ENCODE results near the gene OSTM1. TPM values are rescaled to one million over a fixed set of nuclear protein-coding genes. Genes with fewer than 3 reads are reported as not detected.
"Not testable (repeated sequence)": the region's sequence is repeated elsewhere in the genome, so short reads cannot be mapped to it uniquely, and the experiment has no call there.

The OSTM1 gene
- total and polyA plus RNA-seq, 3 donors from 2014 or later = 38.3 to 63.8 (median 47.6) TPM

GRCh38 chr6:108024427-108025073 is 50.0 kb downstream of the OSTM1 start:
- no peaks in the 10 kb centered on the region for H3K36me3 ChIP-seq (ENCODE audit: low read depth, missing control alignments)
- H3K4me3 ChIP-seq = no peak overlapping the region
- no peak for TF ChIP-seq CTCF (IDR thresholded peaks at IDR 0.05)
- no peak for TF ChIP-seq POLR2A (IDR thresholded peaks at IDR 0.05)
- H3K4me1 ChIP-seq = no peaks in the 10 kb centered on the region
- intact Hi-C loops (cut with DNase I; ENCODE audit: low total_unique reads) = no loop called here
- H3K9me3 ChIP-seq = no peaks in the 10 kb centered on the region
- no peaks in the 10 kb centered on the region for H3K27me3 ChIP-seq
- DNase-seq = no peak
- no peak overlapping the region for H3K27ac ChIP-seq
- WGBS, 2 donors = 90 to 92% methylated on average over 6 of the region's 6 CpGs

- DNase-seq = no peak
- H3K27me3 ChIP-seq = no peaks in the 10 kb centered on the region
- H3K9me3 ChIP-seq = no peaks in the 10 kb centered on the region
- no peaks in the 10 kb centered on the region for H3K4me1 ChIP-seq
- H3K4me3 ChIP-seq = no peak overlapping the region
- no peak for TF ChIP-seq CTCF (IDR thresholded peaks at IDR 0.05)
- TF ChIP-seq POLR2A (IDR thresholded peaks at IDR 0.05) = no peak
- no peak overlapping the region for H3K27ac ChIP-seq
- 47 to 70% methylated on average over 6 of the region's 6 CpGs for WGBS, 2 donors
- no peaks in the 10 kb centered on the region for H3K36me3 ChIP-seq (ENCODE audit: low read depth, missing control alignments)
- intact Hi-C loops (cut with DNase I; ENCODE audit: low total_unique reads) = no loop called here
Observed at GRCh38 chr6:108020472-108021116, 53.9 kb downstream of the OSTM1 start.

- intact Hi-C loops (cut with DNase I; ENCODE audit: low total_unique reads); H3K27ac ChIP-seq; H3K36me3 ChIP-seq (ENCODE audit: low read depth, missing control alignments); H3K4me1 ChIP-seq; H3K9me3 ChIP-seq; H3K27me3 ChIP-seq; H3K4me3 ChIP-seq; DNase-seq: not testable (repeated sequence)
- 89 to 91% methylated on average over 6 of the region's 6 CpGs for WGBS, 2 donors
Observed at GRCh38 chr6:108016283-108016682, 58.3 kb downstream of the OSTM1 start.

GRCh38 chr6:108013787-108014439 is 60.6 kb downstream of the OSTM1 start:
- H3K4me3 ChIP-seq = no peak overlapping the region
- TF ChIP-seq CTCF (IDR thresholded peaks at IDR 0.05) (no peak), POLR2A (IDR thresholded peaks at IDR 0.05) (no peak)
- DNase-seq = no peak
- no peaks in the 10 kb centered on the region for H3K9me3 ChIP-seq
- H3K27ac ChIP-seq = no peak overlapping the region
- H3K36me3 ChIP-seq (ENCODE audit: low read depth, missing control alignments) = no peaks in the 10 kb centered on the region
- H3K4me1 ChIP-seq = no peaks in the 10 kb centered on the region
- intact Hi-C loops (cut with DNase I; ENCODE audit: low total_unique reads) = no loop called here
- 80 to 86% methylated on average over 6 of the region's 6 CpGs for WGBS, 2 donors
- H3K27me3 ChIP-seq = no peaks in the 10 kb centered on the region

GRCh38 chr6:108009894-108010293 is 64.6 kb downstream of the OSTM1 start:
- H3K4me3 ChIP-seq = no peak overlapping the region
- no peaks in the 10 kb centered on the region for H3K9me3 ChIP-seq
- no peak overlapping the region for H3K27ac ChIP-seq
- TF ChIP-seq CTCF (IDR thresholded peaks at IDR 0.05) (no peak), POLR2A (IDR thresholded peaks at IDR 0.05) (no peak)
- H3K36me3 ChIP-seq (ENCODE audit: low read depth, missing control alignments) = no peaks in the 10 kb centered on the region
- no peaks in the 10 kb centered on the region for H3K27me3 ChIP-seq
- no peaks in the 10 kb centered on the region for H3K4me1 ChIP-seq
- intact Hi-C loops (cut with DNase I; ENCODE audit: low total_unique reads) = no loop called here
- DNase-seq = no peak

- DNase-seq; H3K27ac ChIP-seq; intact Hi-C loops (cut with DNase I; ENCODE audit: low total_unique reads); H3K9me3 ChIP-seq; H3K4me3 ChIP-seq; H3K36me3 ChIP-seq (ENCODE audit: low read depth, missing control alignments); H3K27me3 ChIP-seq; H3K4me1 ChIP-seq: not testable (repeated sequence)
- WGBS, 2 donors = 88 to 100% methylated on average over 1 of the region's 1 CpG
Observed at GRCh38 chr6:108009258-108009657, 65.3 kb downstream of the OSTM1 start.

Measured in testis (tissue), 3 donors.